22Rv1 (cell line): ENCODE results near the gene PROP1.
"Not testable (repeated sequence)": the region's sequence is repeated elsewhere in the genome, so short reads cannot be mapped to it uniquely, and the experiment has no call there.

Source experiments
- ZFX ChIP-seq: fragments of 450-650 bp; IDR thresholded peaks from 2 replicates; pipeline ENCODE4 v1.6.1; 2017; ENCODE audit warnings: antibody characterized with exemption, borderline replicate concordance
- TF ChIP-seq, protein P1 (sequence below): fragments of 450-650 bp; IDR thresholded peaks from 2 replicates; pipeline ENCODE4 v1.5.1; 2017; ENCODE audit warnings: mild to moderate bottlenecking

GRCh38 chr5:177945601-177946283 is 50.3 kb downstream of the PROP1 start:
- TF ChIP-seq, protein P1, sequence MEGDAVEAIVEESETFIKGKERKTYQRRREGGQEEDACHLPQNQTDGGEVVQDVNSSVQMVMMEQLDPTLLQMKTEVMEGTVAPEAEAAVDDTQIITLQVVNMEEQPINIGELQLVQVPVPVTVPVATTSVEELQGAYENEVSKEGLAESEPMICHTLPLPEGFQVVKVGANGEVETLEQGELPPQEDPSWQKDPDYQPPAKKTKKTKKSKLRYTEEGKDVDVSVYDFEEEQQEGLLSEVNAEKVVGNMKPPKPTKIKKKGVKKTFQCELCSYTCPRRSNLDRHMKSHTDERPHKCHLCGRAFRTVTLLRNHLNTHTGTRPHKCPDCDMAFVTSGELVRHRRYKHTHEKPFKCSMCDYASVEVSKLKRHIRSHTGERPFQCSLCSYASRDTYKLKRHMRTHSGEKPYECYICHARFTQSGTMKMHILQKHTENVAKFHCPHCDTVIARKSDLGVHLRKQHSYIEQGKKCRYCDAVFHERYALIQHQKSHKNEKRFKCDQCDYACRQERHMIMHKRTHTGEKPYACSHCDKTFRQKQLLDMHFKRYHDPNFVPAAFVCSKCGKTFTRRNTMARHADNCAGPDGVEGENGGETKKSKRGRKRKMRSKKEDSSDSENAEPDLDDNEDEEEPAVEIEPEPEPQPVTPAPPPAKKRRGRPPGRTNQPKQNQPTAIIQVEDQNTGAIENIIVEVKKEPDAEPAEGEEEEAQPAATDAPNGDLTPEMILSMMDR = not testable (repeated sequence)
- not testable (repeated sequence) for TF ChIP-seq ZFX
